ENCODE data around the gene ZNF385B.
A peak's percentile ranks its signal among the peaks of the same experiment; 100 is the strongest.

The ZNF385B gene

GRCh38 chr2:179764710-179765109 lies 96.7 kb downstream of the ZNF385B start:
- H3K18ac ChIP-seq (ENCODE audit: low read depth in 1 of 2, low read length in 2 of 2): no peak overlapping the region
- no peaks in the 10 kb centered on the region for H3K36me3 ChIP-seq (ENCODE audit: control insufficient read depth in 1 of 2, insufficient read depth in 2 of 2, low read depth in 1 of 2, low read length in 2 of 2)
- no peak overlapping the region for H2AFZ ChIP-seq (ENCODE audit: low read depth, low read length)
- H2BK15ac ChIP-seq (ENCODE audit: low read depth, poor library complexity, severe bottlenecking): no peak overlapping the region
- H3K14ac ChIP-seq (ENCODE audit: low read length in 2 of 2): no peak overlapping the region
- H3K4ac ChIP-seq (ENCODE audit: low read depth in 1 of 2, low read length in 2 of 2): no peak overlapping the region
- H2BK120ac ChIP-seq (ENCODE audit: low read depth, low read length): no peak overlapping the region
- H3K9me3 ChIP-seq (ENCODE audit: control insufficient read depth, low read length): peaks cover 12% of the 10 kb centered on the region
- no peak for DNase-seq
- no peak overlapping the region for H2AK5ac ChIP-seq (ENCODE audit: low read length, severe bottlenecking)
- H3K4me1 ChIP-seq (ENCODE audit: control insufficient read depth, insufficient read depth, low read depth, low read length): no peaks in the 10 kb centered on the region
- H3K9ac ChIP-seq (ENCODE audit: low read length): no peak overlapping the region
- no peak overlapping the region for H3K27ac ChIP-seq (ENCODE audit: low read length, poor library complexity, severe bottlenecking)
- H2BK5ac ChIP-seq (ENCODE audit: low read depth, low read length, poor library complexity, severe bottlenecking): no peak overlapping the region
- no peak overlapping the region for H4K8ac ChIP-seq (ENCODE audit: low read length)
- peaks cover 0 to 3% of the 10 kb centered on the region in 2 experiments for H3K27me3 ChIP-seq (ENCODE audit: control insufficient read depth in 1 of 2, insufficient read depth in 1 of 2, low read length in 2 of 2)
- no peaks in the 10 kb centered on the region for H3K79me1 ChIP-seq (replicated peaks; ENCODE audit: low read length, poor library complexity, severe bottlenecking)
- no peak overlapping the region for H3K23ac ChIP-seq (ENCODE audit: low read length in 2 of 2)
- H3K4me3 ChIP-seq (ENCODE audit: insufficient read depth in 1 of 2, low read depth in 1 of 2, low read length in 2 of 2): no peak overlapping the region
- H2BK12ac ChIP-seq (ENCODE audit: low read length in 2 of 2): no peak overlapping the region
- no peak overlapping the region for H3K4me2 ChIP-seq (ENCODE audit: low read length, poor library complexity, severe bottlenecking)
- 84% methylated on average over 1 of the region's 1 CpG for WGBS
- H4K91ac ChIP-seq (ENCODE audit: low read length): no peak overlapping the region

DNA sequence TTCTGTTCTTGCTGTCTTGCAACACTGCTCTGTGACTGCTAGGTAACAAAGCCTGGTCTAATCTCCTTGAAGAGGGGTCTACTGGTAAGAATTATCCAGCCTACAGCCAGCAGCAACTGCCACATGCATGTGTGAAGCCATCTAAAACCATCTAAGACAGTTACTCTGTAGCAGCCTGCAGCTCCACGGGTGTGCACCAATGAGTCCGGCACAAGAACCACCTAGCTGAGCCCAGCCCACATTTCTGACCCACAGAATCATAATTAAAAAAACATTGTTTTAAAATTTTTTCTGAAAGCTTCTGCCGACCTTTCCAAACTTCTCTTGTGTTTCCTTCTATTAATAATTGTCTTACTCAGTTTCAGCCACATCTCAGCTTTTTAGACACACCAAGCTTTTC lies 102.8 kb downstream of the ZNF385B start:
- DNase-seq: no peak
- H3K4ac ChIP-seq (ENCODE audit: low read depth in 1 of 2, low read length in 2 of 2): no peak overlapping the region
- H3K27ac ChIP-seq (ENCODE audit: low read length, poor library complexity, severe bottlenecking): no peak overlapping the region
- no peaks in the 10 kb centered on the region for H3K36me3 ChIP-seq (ENCODE audit: control insufficient read depth in 1 of 2, insufficient read depth in 2 of 2, low read depth in 1 of 2, low read length in 2 of 2)
- no peak overlapping the region for H4K91ac ChIP-seq (ENCODE audit: low read length)
- no peak overlapping the region for H2BK120ac ChIP-seq (ENCODE audit: low read depth, low read length)
- no peak overlapping the region for H3K18ac ChIP-seq (ENCODE audit: low read depth in 1 of 2, low read length in 2 of 2)
- H3K4me3 ChIP-seq (ENCODE audit: insufficient read depth in 1 of 2, low read depth in 1 of 2, low read length in 2 of 2): no peak overlapping the region
- no peak overlapping the region for H2BK15ac ChIP-seq (ENCODE audit: low read depth, poor library complexity, severe bottlenecking)
- no peak overlapping the region for H3K23ac ChIP-seq (ENCODE audit: low read length in 2 of 2)
- H3K79me1 ChIP-seq (replicated peaks; ENCODE audit: low read length, poor library complexity, severe bottlenecking): no peaks in the 10 kb centered on the region
- H2BK12ac ChIP-seq (ENCODE audit: low read length in 2 of 2): no peak overlapping the region
- no peak overlapping the region for H3K4me2 ChIP-seq (ENCODE audit: low read length, poor library complexity, severe bottlenecking)
- no peak overlapping the region for H3K9ac ChIP-seq (ENCODE audit: low read length)
- no peaks in the 10 kb centered on the region for H3K27me3 ChIP-seq (ENCODE audit: control insufficient read depth in 1 of 2, insufficient read depth in 1 of 2, low read length in 2 of 2)
- H2BK5ac ChIP-seq (ENCODE audit: low read depth, low read length, poor library complexity, severe bottlenecking): no peak overlapping the region
- H3K4me1 ChIP-seq (ENCODE audit: control insufficient read depth, insufficient read depth, low read depth, low read length): no peaks in the 10 kb centered on the region
- no peak overlapping the region for H3K14ac ChIP-seq (ENCODE audit: low read length in 2 of 2)
- no peak overlapping the region for H2AK5ac ChIP-seq (ENCODE audit: low read length, severe bottlenecking)
- H3K9me3 ChIP-seq (ENCODE audit: control insufficient read depth, low read length): peaks cover 12% of the 10 kb centered on the region
- WGBS: 81% methylated on average over 3 of the region's 3 CpGs
- no peak overlapping the region for H2AFZ ChIP-seq (ENCODE audit: low read depth, low read length)
- no peak overlapping the region for H4K8ac ChIP-seq (ENCODE audit: low read length)

DNA sequence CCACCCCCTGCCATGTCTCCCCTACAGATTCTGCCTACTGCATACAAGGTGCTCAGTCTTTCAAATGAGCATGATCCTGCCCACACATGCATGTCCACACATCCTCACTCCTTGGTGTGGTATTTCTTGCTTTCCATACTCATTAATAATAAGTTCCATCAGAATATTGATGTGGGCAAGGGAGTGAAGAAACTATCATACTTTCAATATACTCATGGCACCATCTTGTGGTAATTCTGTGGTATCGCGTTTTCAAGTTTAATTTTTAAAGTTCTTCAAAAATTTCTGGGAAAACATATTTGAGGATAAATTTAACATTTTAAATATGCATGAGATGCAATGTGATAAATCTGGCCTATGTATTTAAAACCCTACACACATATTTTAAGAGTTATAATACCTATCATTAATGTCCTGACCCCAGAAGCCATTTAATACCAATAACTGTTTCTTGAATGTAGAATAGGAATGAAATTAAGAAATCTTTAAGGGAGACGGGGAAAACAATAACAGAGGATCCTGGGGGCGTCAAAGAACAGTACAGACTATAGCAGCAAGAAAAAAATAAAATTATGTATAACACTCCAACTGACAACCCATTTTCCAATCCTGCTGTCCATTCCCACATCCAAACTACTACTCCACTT lies 110.1 kb downstream of the ZNF385B start:
- H3K27ac ChIP-seq (ENCODE audit: low read length, poor library complexity, severe bottlenecking): no peak overlapping the region
- H2AK5ac ChIP-seq (ENCODE audit: low read length, severe bottlenecking): no peak overlapping the region
- 48% methylated on average over 2 of the region's 4 CpGs for WGBS
- no peak overlapping the region for H3K4me2 ChIP-seq (ENCODE audit: low read length, poor library complexity, severe bottlenecking)
- no peak overlapping the region for H2AFZ ChIP-seq (ENCODE audit: low read depth, low read length)
- H3K23ac ChIP-seq (ENCODE audit: low read length in 2 of 2): no peak overlapping the region
- no peaks in the 10 kb centered on the region for H3K36me3 ChIP-seq (ENCODE audit: control insufficient read depth in 1 of 2, insufficient read depth in 2 of 2, low read depth in 1 of 2, low read length in 2 of 2)
- no peak overlapping the region for H4K8ac ChIP-seq (ENCODE audit: low read length)
- no peak overlapping the region for H2BK15ac ChIP-seq (ENCODE audit: low read depth, poor library complexity, severe bottlenecking)
- H3K4me3 ChIP-seq (ENCODE audit: insufficient read depth in 1 of 2, low read depth in 1 of 2, low read length in 2 of 2): no peak overlapping the region
- no peak overlapping the region for H3K18ac ChIP-seq (ENCODE audit: low read depth in 1 of 2, low read length in 2 of 2)
- peak; percentile 30 for DNase-seq
- no peak overlapping the region for H2BK5ac ChIP-seq (ENCODE audit: low read depth, low read length, poor library complexity, severe bottlenecking)
- no peaks in the 10 kb centered on the region for H3K27me3 ChIP-seq (ENCODE audit: control insufficient read depth in 1 of 2, insufficient read depth in 1 of 2, low read length in 2 of 2)
- H3K4me1 ChIP-seq (ENCODE audit: control insufficient read depth, insufficient read depth, low read depth, low read length): no peaks in the 10 kb centered on the region
- no peaks in the 10 kb centered on the region for H3K9me3 ChIP-seq (ENCODE audit: control insufficient read depth, low read length)
- H2BK120ac ChIP-seq (ENCODE audit: low read depth, low read length): no peak overlapping the region
- no peak overlapping the region for H3K9ac ChIP-seq (ENCODE audit: low read length)
- no peak overlapping the region for H3K4ac ChIP-seq (ENCODE audit: low read depth in 1 of 2, low read length in 2 of 2)
- no peaks in the 10 kb centered on the region for H3K79me1 ChIP-seq (replicated peaks; ENCODE audit: low read length, poor library complexity, severe bottlenecking)
- no peak overlapping the region for H4K91ac ChIP-seq (ENCODE audit: low read length)
- no peak overlapping the region for H2BK12ac ChIP-seq (ENCODE audit: low read length in 2 of 2)
- H3K14ac ChIP-seq (ENCODE audit: low read length in 2 of 2): no peak overlapping the region

DNA sequence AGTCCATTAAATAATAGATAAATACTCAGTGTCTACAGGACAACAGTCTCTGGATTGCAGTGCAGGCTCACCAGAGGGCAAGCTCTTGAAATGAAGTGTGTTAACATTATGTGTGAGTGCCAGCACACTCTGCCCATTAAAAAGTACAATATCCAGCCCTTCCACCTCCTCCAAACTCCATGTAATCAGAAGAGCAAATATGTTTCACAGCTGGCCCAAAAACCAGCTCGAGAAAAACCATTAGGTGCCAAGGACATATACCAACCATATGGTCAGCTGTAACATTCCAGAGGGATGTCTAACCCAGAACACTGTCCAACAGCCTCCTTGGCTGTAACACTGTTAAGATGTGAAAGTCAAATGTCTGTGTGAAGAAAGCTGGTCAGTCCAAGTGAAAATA lies 112.2 kb downstream of the ZNF385B start:
- Histone ChIP-seq H3K27me3 (ENCODE audit: control insufficient read depth in 1 of 2, insufficient read depth in 1 of 2, low read length in 2 of 2) (no peaks in the 10 kb centered on the region), H4K8ac (ENCODE audit: low read length) (no peak overlapping the region), H3K4ac (ENCODE audit: low read depth in 1 of 2, low read length in 2 of 2) (no peak overlapping the region), H2BK120ac (ENCODE audit: low read depth, low read length) (no peak overlapping the region), H3K36me3 (ENCODE audit: control insufficient read depth in 1 of 2, insufficient read depth in 2 of 2, low read depth in 1 of 2, low read length in 2 of 2) (no peaks in the 10 kb centered on the region), H3K27ac (ENCODE audit: low read length, poor library complexity, severe bottlenecking) (no peak overlapping the region), H3K9ac (ENCODE audit: low read length) (no peak overlapping the region), H3K79me1 (replicated peaks; ENCODE audit: low read length, poor library complexity, severe bottlenecking) (no peaks in the 10 kb centered on the region), H3K23ac (ENCODE audit: low read length in 2 of 2) (no peak overlapping the region), H2BK15ac (ENCODE audit: low read depth, poor library complexity, severe bottlenecking) (no peak overlapping the region), H3K14ac (ENCODE audit: low read length in 2 of 2) (no peak overlapping the region), H3K4me1 (ENCODE audit: control insufficient read depth, insufficient read depth, low read depth, low read length) (no peaks in the 10 kb centered on the region), H2BK5ac (ENCODE audit: low read depth, low read length, poor library complexity, severe bottlenecking) (no peak overlapping the region), H3K4me2 (ENCODE audit: low read length, poor library complexity, severe bottlenecking) (no peak overlapping the region), H2AFZ (ENCODE audit: low read depth, low read length) (no peak overlapping the region), H3K4me3 (ENCODE audit: insufficient read depth in 1 of 2, low read depth in 1 of 2, low read length in 2 of 2) (no peak overlapping the region), H2AK5ac (ENCODE audit: low read length, severe bottlenecking) (no peak overlapping the region), H2BK12ac (ENCODE audit: low read length in 2 of 2) (no peak overlapping the region), H4K91ac (ENCODE audit: low read length) (no peak overlapping the region), H3K18ac (ENCODE audit: low read depth in 1 of 2, low read length in 2 of 2) (no peak overlapping the region), H3K9me3 (ENCODE audit: control insufficient read depth, low read length) (no peaks in the 10 kb centered on the region)
- 50% methylated on average over 1 of the region's 1 CpG for WGBS
- peak; percentile 17 for DNase-seq
